Hepatocyte (in vitro differentiated cells): ENCODE data around the gene NTMT2.

Experiments
- EZH2phosphoT487 ChIP-seq: fragments of 200-600 bp; sonication (generic); IDR thresholded peaks from one replicate; pipeline ENCODE4 v1.6.1; 2018; ENCODE audit warnings: antibody characterized with exemption, mild to moderate bottlenecking, low read depth, moderate library complexity; ENCODE audit not compliant: unreplicated experiment, severe bottlenecking
- TF ChIP-seq, protein P1 (sequence below): fragments of 200-600 bp; sonication (generic); IDR thresholded peaks from 2 replicates; pipeline ENCODE4 v1.5.1; 2016; ENCODE audit warnings: antibody characterized with exemption, mild to moderate bottlenecking; ENCODE audit not compliant: poor library complexity

DNA sequence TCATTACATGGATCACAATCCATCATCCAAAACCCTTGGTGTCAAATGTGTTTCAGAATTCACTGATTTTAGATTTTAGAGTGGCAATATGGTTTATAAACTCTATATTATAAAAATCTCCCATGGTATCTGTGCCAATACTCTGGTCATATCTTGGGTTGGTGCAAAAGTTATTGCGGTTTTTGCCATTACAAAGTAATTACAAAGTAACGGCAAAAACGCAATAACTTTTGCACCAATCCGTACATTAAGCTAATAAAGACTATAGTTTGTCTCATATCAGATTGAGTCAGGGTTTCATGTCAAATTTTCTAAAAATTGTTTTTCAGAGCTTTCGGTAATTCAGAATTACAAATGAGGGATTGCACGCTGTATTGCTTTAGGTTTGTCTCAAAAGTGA lies 23.4 kb upstream of the NTMT2 start:
- TF ChIP-seq, protein P1, sequence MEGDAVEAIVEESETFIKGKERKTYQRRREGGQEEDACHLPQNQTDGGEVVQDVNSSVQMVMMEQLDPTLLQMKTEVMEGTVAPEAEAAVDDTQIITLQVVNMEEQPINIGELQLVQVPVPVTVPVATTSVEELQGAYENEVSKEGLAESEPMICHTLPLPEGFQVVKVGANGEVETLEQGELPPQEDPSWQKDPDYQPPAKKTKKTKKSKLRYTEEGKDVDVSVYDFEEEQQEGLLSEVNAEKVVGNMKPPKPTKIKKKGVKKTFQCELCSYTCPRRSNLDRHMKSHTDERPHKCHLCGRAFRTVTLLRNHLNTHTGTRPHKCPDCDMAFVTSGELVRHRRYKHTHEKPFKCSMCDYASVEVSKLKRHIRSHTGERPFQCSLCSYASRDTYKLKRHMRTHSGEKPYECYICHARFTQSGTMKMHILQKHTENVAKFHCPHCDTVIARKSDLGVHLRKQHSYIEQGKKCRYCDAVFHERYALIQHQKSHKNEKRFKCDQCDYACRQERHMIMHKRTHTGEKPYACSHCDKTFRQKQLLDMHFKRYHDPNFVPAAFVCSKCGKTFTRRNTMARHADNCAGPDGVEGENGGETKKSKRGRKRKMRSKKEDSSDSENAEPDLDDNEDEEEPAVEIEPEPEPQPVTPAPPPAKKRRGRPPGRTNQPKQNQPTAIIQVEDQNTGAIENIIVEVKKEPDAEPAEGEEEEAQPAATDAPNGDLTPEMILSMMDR, result no peak
- TF ChIP-seq EZH2phosphoT487, result no peak
